Measurements from ENCODE around the gene MRPL16.

DNA sequence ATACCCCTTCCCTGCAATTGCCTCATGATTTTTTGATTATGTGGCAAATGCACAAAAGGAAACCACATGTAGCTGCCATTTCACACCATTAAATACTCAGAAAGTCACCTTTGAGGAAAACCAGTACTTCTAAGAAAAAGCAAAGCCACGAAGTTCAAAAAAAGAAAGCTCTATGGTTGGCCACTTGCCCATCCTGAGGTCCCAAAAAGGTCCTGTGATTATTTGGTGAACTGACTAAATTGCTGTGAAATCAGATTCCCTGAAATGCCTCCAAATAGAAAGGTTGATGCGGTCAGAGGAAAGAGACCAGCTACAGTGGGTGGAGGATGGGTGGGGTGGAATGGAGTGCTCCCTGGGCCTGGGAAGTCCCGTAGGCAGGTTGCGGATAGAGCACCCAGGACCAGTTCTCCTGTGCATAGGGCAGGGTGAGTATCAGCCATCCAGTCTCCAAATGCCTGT, 26.9 kb downstream of the MRPL16 start:
- TF ChIP-seq POLR2AphosphoS5 (IDR thresholded peaks at IDR 0.05) (no peak), POLR2A (IDR thresholded peaks at IDR 0.05) (no peak), EP300 (IDR thresholded peaks at IDR 0.05) (no peak)
- TF ChIP-seq, protein P1, sequence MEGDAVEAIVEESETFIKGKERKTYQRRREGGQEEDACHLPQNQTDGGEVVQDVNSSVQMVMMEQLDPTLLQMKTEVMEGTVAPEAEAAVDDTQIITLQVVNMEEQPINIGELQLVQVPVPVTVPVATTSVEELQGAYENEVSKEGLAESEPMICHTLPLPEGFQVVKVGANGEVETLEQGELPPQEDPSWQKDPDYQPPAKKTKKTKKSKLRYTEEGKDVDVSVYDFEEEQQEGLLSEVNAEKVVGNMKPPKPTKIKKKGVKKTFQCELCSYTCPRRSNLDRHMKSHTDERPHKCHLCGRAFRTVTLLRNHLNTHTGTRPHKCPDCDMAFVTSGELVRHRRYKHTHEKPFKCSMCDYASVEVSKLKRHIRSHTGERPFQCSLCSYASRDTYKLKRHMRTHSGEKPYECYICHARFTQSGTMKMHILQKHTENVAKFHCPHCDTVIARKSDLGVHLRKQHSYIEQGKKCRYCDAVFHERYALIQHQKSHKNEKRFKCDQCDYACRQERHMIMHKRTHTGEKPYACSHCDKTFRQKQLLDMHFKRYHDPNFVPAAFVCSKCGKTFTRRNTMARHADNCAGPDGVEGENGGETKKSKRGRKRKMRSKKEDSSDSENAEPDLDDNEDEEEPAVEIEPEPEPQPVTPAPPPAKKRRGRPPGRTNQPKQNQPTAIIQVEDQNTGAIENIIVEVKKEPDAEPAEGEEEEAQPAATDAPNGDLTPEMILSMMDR (IDR thresholded peaks at IDR 0.05) = no peak
